Measurements from ENCODE around the gene MSRB3. TPM values are rescaled to one million over a fixed set of nuclear protein-coding genes. Genes with fewer than 3 reads are reported as not detected.

Gene MSRB3
- polyA plus RNA-seq, 1 donor from 2014 or later = 0.19 TPM

DNA sequence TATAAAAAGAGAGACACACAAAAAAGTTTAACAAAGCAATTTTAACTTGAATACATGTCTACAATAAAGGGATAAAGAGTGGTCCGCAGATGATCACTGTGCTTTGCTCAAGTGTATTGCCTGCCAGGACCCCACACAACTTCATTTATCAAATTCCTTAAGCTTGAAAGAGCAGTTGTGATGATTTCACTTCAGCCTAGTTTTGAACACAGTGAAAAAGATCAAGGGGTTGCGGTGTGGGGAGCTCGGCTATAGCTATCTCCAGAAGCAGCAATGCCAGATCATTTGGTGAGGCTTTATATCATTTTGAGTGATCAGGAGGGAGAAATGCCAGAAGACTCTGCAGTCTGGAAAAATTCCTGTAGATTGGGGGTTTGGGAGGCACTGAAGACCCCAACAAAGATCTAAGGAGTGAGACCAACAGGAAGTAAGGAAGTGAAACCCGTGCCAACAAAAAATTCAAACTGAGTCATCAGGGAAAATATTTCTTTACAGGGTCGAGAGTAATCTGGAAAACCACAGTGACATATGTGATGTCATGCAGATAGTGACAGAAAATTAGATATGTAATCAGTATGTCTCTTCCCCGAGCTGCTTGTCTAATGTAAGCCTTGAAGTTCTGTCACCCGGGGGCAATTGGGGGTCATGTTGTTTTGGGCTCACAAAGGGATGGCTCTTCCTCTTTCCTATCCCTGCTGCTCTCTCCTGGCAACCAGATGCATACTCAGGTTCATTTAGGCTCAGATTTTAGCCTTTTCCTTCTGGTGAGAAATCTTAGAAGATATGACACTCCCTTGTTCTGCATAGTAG is 221.8 kb downstream of the MSRB3 start (continued):
- TF ChIP-seq SMC3 (conservative IDR thresholded peaks at IDR 0.05; ENCODE audit: poor library complexity) (no peak), POLR2AphosphoS5 (IDR thresholded peaks at IDR 0.05) (no peak), TAF1 (IDR thresholded peaks at IDR 0.05; ENCODE audit: low read depth) (no peak), RAD21 (conservative IDR thresholded peaks at IDR 0.05) (no peak), EP300 (conservative IDR thresholded peaks at IDR 0.05; ENCODE audit: poor library complexity, severe bottlenecking) (no peak)

DNA sequence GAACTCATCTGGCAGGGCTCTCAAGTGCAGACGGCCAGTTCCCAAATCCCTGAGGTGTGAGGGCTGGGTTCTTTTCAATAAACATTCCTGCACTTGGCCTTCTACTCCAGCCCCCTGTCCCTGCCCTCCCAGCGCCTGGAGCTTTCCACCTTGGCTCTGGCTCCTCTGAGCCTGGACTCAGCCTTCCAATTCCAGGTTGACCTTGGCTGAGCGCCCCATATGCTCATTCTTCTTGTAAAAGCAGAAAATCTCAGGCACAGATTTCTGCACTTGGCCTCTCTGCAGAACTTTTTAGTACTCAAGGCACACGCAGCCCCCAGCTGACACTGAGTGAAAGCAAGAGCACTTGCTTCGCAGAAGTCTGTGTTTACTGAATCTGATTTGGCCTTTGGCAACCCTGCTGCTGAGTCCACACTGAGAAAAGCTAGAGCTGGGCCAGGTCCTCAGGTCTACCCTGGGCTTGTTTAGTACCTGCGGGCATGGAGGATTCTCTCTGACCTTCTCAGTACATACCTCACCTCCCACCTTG is 222.7 kb downstream of the MSRB3 start:
- TF ChIP-seq SMC3 (conservative IDR thresholded peaks at IDR 0.05; ENCODE audit: poor library complexity) = no peak
- TF ChIP-seq, protein P1, sequence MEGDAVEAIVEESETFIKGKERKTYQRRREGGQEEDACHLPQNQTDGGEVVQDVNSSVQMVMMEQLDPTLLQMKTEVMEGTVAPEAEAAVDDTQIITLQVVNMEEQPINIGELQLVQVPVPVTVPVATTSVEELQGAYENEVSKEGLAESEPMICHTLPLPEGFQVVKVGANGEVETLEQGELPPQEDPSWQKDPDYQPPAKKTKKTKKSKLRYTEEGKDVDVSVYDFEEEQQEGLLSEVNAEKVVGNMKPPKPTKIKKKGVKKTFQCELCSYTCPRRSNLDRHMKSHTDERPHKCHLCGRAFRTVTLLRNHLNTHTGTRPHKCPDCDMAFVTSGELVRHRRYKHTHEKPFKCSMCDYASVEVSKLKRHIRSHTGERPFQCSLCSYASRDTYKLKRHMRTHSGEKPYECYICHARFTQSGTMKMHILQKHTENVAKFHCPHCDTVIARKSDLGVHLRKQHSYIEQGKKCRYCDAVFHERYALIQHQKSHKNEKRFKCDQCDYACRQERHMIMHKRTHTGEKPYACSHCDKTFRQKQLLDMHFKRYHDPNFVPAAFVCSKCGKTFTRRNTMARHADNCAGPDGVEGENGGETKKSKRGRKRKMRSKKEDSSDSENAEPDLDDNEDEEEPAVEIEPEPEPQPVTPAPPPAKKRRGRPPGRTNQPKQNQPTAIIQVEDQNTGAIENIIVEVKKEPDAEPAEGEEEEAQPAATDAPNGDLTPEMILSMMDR (IDR thresholded peaks at IDR 0.05; ENCODE audit: poor library complexity, severe bottlenecking) = no peak
- no peak for TF ChIP-seq EP300 (conservative IDR thresholded peaks at IDR 0.05; ENCODE audit: poor library complexity, severe bottlenecking)
- no peak for TF ChIP-seq RAD21 (conservative IDR thresholded peaks at IDR 0.05)
- TF ChIP-seq, protein P2, sequence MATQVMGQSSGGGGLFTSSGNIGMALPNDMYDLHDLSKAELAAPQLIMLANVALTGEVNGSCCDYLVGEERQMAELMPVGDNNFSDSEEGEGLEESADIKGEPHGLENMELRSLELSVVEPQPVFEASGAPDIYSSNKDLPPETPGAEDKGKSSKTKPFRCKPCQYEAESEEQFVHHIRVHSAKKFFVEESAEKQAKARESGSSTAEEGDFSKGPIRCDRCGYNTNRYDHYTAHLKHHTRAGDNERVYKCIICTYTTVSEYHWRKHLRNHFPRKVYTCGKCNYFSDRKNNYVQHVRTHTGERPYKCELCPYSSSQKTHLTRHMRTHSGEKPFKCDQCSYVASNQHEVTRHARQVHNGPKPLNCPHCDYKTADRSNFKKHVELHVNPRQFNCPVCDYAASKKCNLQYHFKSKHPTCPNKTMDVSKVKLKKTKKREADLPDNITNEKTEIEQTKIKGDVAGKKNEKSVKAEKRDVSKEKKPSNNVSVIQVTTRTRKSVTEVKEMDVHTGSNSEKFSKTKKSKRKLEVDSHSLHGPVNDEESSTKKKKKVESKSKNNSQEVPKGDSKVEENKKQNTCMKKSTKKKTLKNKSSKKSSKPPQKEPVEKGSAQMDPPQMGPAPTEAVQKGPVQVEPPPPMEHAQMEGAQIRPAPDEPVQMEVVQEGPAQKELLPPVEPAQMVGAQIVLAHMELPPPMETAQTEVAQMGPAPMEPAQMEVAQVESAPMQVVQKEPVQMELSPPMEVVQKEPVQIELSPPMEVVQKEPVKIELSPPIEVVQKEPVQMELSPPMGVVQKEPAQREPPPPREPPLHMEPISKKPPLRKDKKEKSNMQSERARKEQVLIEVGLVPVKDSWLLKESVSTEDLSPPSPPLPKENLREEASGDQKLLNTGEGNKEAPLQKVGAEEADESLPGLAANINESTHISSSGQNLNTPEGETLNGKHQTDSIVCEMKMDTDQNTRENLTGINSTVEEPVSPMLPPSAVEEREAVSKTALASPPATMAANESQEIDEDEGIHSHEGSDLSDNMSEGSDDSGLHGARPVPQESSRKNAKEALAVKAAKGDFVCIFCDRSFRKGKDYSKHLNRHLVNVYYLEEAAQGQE (IDR thresholded peaks at IDR 0.05; ENCODE audit: borderline replicate concordance) = no peak
- TF ChIP-seq TAF1 (IDR thresholded peaks at IDR 0.05; ENCODE audit: low read depth) = no peak
- no peak for TF ChIP-seq MXI1 (conservative IDR thresholded peaks at IDR 0.05; ENCODE audit: poor library complexity, severe bottlenecking)
- TF ChIP-seq POLR2AphosphoS5 (IDR thresholded peaks at IDR 0.05) = no peak
- TF ChIP-seq EZH2 (IDR thresholded peaks at IDR 0.05; ENCODE audit: borderline replicate concordance, insufficient read depth, low read length, poor library complexity, severe bottlenecking) = no peak
- Histone ChIP-seq H3K79me2 (replicated peaks; ENCODE audit: insufficient read depth, low read length) (no peaks in the 10 kb centered on the region), H2AFZ (ENCODE audit: low read depth, low read length) (no peak overlapping the region), H3K36me3 (ENCODE audit: insufficient read depth, low read length) (no peaks in the 10 kb centered on the region), H3K4me2 (ENCODE audit: low read length) (no peak overlapping the region), H3K9ac (ENCODE audit: low read length) (no peak overlapping the region), H3F3A (ENCODE audit: insufficient read depth, low read length, poor library complexity, severe bottlenecking) (no peaks in the 10 kb centered on the region), H3K27me3 (ENCODE audit: insufficient read depth, low read depth, low read length) (no peaks in the 10 kb centered on the region), H3K4me3 (ENCODE audit: low read length) (no peak overlapping the region), H3K27ac (ENCODE audit: low read length) (no peak overlapping the region), H3K9me3 (ENCODE audit: low read length) (no peaks in the 10 kb centered on the region), H3K9me2 (ENCODE audit: insufficient read depth, low read length) (no peaks in the 10 kb centered on the region), H4K20me1 (ENCODE audit: insufficient read depth) (no peaks in the 10 kb centered on the region)

- H3K4me3 ChIP-seq (ENCODE audit: low read length) = no peak overlapping the region
- no peaks in the 10 kb centered on the region for H3K36me3 ChIP-seq (ENCODE audit: insufficient read depth, low read length)
- H3K4me2 ChIP-seq (ENCODE audit: low read length) = no peak overlapping the region
- TF ChIP-seq POLR2AphosphoS5 (IDR thresholded peaks at IDR 0.05) (no peak), MXI1 (conservative IDR thresholded peaks at IDR 0.05; ENCODE audit: poor library complexity, severe bottlenecking) (no peak), RAD21 (conservative IDR thresholded peaks at IDR 0.05) (no peak), SMC3 (conservative IDR thresholded peaks at IDR 0.05; ENCODE audit: poor library complexity) (no peak), TAF1 (IDR thresholded peaks at IDR 0.05; ENCODE audit: low read depth) (no peak), EP300 (conservative IDR thresholded peaks at IDR 0.05; ENCODE audit: poor library complexity, severe bottlenecking) (no peak), EZH2 (IDR thresholded peaks at IDR 0.05; ENCODE audit: borderline replicate concordance, insufficient read depth, low read length, poor library complexity, severe bottlenecking) (no peak)
- TF ChIP-seq, protein P2 (IDR thresholded peaks at IDR 0.05; ENCODE audit: borderline replicate concordance) = no peak
- TF ChIP-seq, protein P1 (IDR thresholded peaks at IDR 0.05; ENCODE audit: poor library complexity, severe bottlenecking) = no peak
- H3K9me3 ChIP-seq (ENCODE audit: low read length) = no peaks in the 10 kb centered on the region
- no peaks in the 10 kb centered on the region for H3K79me2 ChIP-seq (replicated peaks; ENCODE audit: insufficient read depth, low read length)
- no peak overlapping the region for H2AFZ ChIP-seq (ENCODE audit: low read depth, low read length)
- H3F3A ChIP-seq (ENCODE audit: insufficient read depth, low read length, poor library complexity, severe bottlenecking) = no peaks in the 10 kb centered on the region
- no peaks in the 10 kb centered on the region for H3K27me3 ChIP-seq (ENCODE audit: insufficient read depth, low read depth, low read length)
- no peaks in the 10 kb centered on the region for H4K20me1 ChIP-seq (ENCODE audit: insufficient read depth)
- no peak overlapping the region for H3K9ac ChIP-seq (ENCODE audit: low read length)
- H3K27ac ChIP-seq (ENCODE audit: low read length) = no peak overlapping the region
- H3K9me2 ChIP-seq (ENCODE audit: insufficient read depth, low read length) = no peaks in the 10 kb centered on the region
These were observed 223.5 kb downstream of the MSRB3 start for GRCh38 chr12:65501935-65502334.
